GM12878 (cell line): Measurements from ENCODE around the gene SCAMP5.

Source experiments
- BHLHE40 ChIP-seq, 2 experiments: fragments of 450-650 bp in 1 of 2; IDR thresholded peaks; 2 replicates each; pipeline ENCODE4 v1.6.1; 2011 to 2017; ENCODE audit warnings: low read depth in 2 of 2, borderline replicate concordance in 1 of 2, improper control_type of control experiment in 1 of 2, low read length in 1 of 2, mild to moderate bottlenecking in 1 of 2
- CBX5 ChIP-seq: sonication (generic); IDR thresholded peaks from 2 replicates; pipeline ENCODE4 v1.6.1; 2016; ENCODE audit warnings: low read depth, moderate library complexity, mild to moderate bottlenecking, inconsistent platforms
- EP300 ChIP-seq, 2 experiments: fragments of 150-350 bp in 1 of 2; IDR thresholded peaks; 2 replicates each; pipeline ENCODE4 v1.6.1; 2011 to 2012; ENCODE audit warnings: low read depth in 2 of 2, low read length in 2 of 2, borderline replicate concordance in 1 of 2, improper control_type of control experiment in 1 of 2, inconsistent platforms in 1 of 2; ENCODE audit not compliant: control insufficient read depth in 1 of 2
- EZH2 ChIP-seq: IDR thresholded peaks from 2 replicates; pipeline ENCODE4 v1.6.1; 2012; ENCODE audit warnings: low read depth, mild to moderate bottlenecking, control low read depth, inconsistent platforms, low read length, borderline replicate concordance; ENCODE audit not compliant: control insufficient read depth
- MTA3 ChIP-seq: IDR thresholded peaks from 2 replicates; pipeline ENCODE4 v1.6.1; 2012; ENCODE audit warnings: low read length, inconsistent platforms, borderline replicate concordance
- NFXL1 ChIP-seq: fragments of 450-650 bp; IDR thresholded peaks from 2 replicates; pipeline ENCODE4 v1.6.1; 2017; ENCODE audit warnings: antibody characterized with exemption, mild to moderate bottlenecking, borderline replicate concordance
- NR2C2 ChIP-seq: IDR thresholded peaks from 2 replicates; pipeline ENCODE4 v1.6.1; 2011; ENCODE audit warnings: borderline replicate concordance, low read depth; ENCODE audit not compliant: control insufficient read depth, insufficient read length
- POLR2A ChIP-seq: IDR thresholded peaks from 2 replicates; pipeline ENCODE4 v1.6.1; 2011; ENCODE audit warnings: low read depth, mild to moderate bottlenecking, low read length
- SIN3A ChIP-seq: IDR thresholded peaks from 2 replicates; pipeline ENCODE4 v1.6.1; 2012; ENCODE audit warnings: low read depth, low read length, improper control_type of control experiment
- SP1 ChIP-seq: IDR thresholded peaks from one replicate; pipeline ENCODE4 v1.6.1; 2011; ENCODE audit warnings: low read depth, low read length
- TCF12 ChIP-seq: IDR thresholded peaks from 2 replicates; pipeline ENCODE4 v1.6.1; 2011; ENCODE audit warnings: low read depth, mild to moderate bottlenecking, low read length
- ZBTB33 ChIP-seq: fragments of 450-650 bp; IDR thresholded peaks from 2 replicates; pipeline ENCODE4 v1.6.1; 2017; ENCODE audit warnings: mild to moderate bottlenecking
- TF ChIP-seq, protein P1 (sequence below), 3 experiments: IDR thresholded peaks in 2 of 3; conservative IDR thresholded peaks in 1 of 3; 2 replicates each; pipeline ENCODE4 v1.5.1; 2011; ENCODE audit warnings: low read depth in 3 of 3, low read length in 3 of 3, mild to moderate bottlenecking in 3 of 3, control low read depth in 2 of 3, moderate library complexity in 2 of 3, inconsistent platforms in 1 of 3, mixed read lengths in 1 of 3; ENCODE audit not compliant: control insufficient read depth in 2 of 3, insufficient read depth in 1 of 3; ENCODE audit errors: extremely low read depth in 1 of 3

DNA sequence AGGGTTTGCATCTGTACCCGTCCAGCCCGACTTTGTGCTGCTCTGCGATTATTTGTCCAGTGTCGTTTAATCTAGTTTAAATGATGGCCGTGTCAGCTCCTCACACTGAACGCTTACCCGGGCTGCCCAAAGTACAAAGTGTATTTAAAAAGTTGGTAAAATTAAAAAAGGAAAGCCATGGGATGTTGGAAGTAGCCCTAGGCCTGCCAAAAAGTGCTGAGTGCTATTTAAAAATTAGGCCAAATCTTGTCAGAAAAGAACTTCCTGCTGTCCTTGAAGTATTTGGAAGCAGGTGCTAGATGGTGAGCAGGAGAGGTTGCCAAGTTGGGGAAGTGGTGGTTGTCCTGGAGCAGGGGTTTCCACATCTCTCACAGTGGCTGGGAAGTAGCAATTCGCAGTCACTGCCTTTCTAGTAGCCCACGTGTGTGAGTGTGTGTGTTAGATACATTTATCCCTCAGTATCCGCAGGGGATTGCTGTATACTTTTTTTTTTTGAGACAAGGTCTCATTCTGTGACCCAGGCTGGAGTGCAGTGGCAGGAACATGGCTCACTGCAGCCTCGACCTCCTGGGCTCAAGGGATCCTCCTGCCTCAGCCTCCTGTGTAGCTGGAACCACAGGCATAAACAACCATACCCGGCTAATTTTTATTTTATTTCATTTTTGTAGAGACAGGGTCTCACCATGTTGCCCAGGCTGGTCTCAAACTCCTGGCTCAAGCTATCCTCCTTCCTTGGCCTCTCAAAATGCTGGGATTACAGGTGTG is 28.7 kb downstream of the SCAMP5 start:
- TF ChIP-seq SP1 (no peak), TCF12 (no peak), CBX5 (no peak), ZBTB33 (no peak), POLR2A (no peak), SIN3A (no peak), NFXL1 (no peak), EP300 (IDR thresholded peaks at IDR 0.05; ENCODE audit: borderline replicate concordance in 1 of 2, control insufficient read depth in 1 of 2, low read depth in 2 of 2, low read length in 2 of 2) (no peak), MTA3 (no peak), BHLHE40 (IDR thresholded peaks at IDR 0.05; ENCODE audit: borderline replicate concordance in 1 of 2, low read depth in 2 of 2, low read length in 1 of 2) (no peak), EZH2 (no peak), NR2C2 (no peak)
- TF ChIP-seq, protein P1, sequence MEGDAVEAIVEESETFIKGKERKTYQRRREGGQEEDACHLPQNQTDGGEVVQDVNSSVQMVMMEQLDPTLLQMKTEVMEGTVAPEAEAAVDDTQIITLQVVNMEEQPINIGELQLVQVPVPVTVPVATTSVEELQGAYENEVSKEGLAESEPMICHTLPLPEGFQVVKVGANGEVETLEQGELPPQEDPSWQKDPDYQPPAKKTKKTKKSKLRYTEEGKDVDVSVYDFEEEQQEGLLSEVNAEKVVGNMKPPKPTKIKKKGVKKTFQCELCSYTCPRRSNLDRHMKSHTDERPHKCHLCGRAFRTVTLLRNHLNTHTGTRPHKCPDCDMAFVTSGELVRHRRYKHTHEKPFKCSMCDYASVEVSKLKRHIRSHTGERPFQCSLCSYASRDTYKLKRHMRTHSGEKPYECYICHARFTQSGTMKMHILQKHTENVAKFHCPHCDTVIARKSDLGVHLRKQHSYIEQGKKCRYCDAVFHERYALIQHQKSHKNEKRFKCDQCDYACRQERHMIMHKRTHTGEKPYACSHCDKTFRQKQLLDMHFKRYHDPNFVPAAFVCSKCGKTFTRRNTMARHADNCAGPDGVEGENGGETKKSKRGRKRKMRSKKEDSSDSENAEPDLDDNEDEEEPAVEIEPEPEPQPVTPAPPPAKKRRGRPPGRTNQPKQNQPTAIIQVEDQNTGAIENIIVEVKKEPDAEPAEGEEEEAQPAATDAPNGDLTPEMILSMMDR (IDR thresholded peaks at IDR 0.05 in 2 of 3, conservative IDR thresholded peaks at IDR 0.05 in 1 of 3; ENCODE audit: control insufficient read depth in 2 of 3, extremely low read depth in 1 of 3, insufficient read depth in 1 of 3, low read depth in 3 of 3, low read length in 3 of 3), result no peak
